Ovary (tissue), 9 donors: ENCODE results near the gene ZCCHC10. TPM values are rescaled to one million over a fixed set of nuclear protein-coding genes. Genes with fewer than 3 reads are reported as not detected.

Experiments
- DNase-seq, 5 donors: peaks; one replicate each; pipeline ENCODE4 v3.0.0-alpha.2; 2019 to 2020
- H3K27ac ChIP-seq, 2 donors: fragments of 200-600 bp; one replicate each; pipeline versions ENCODE4 v1.5.1 to v1.8.0; 2019 to 2022
- H3K27me3 ChIP-seq: fragments of 200-600 bp; one replicate; pipeline ENCODE4 v1.8.0; 2022
- H3K36me3 ChIP-seq: fragments of 200-600 bp; sonication (generic); one replicate; pipeline ENCODE4 v1.5.1; 2019
- H3K4me1 ChIP-seq: one replicate; pipeline ENCODE4 v1.8.1; 2013; ENCODE audit warnings: mild to moderate bottlenecking, moderate library complexity; ENCODE audit not compliant: insufficient read depth
- H3K4me3 ChIP-seq: fragments of 200-600 bp; sonication (generic); one replicate; pipeline ENCODE4 v1.5.1; 2017
- H3K9me3 ChIP-seq, 2 donors: fragments of 200-600 bp in 1 of 2; sonication (generic) in 1 of 2; one replicate each; pipeline versions ENCODE4 v1.5.1 to v1.8.1; 2013 to 2019; ENCODE audit warnings: mild to moderate bottlenecking in 1 of 2, moderate library complexity in 1 of 2
- EP300 ChIP-seq: sonication (generic); formaldehyde crosslinking; IDR thresholded peaks from one replicate; pipeline ENCODE4 v1.6.1; 2017; ENCODE audit warnings: antibody characterized with exemption
- POLR2A ChIP-seq: fragments of 450-650 bp; IDR thresholded peaks from one replicate; pipeline ENCODE4 v1.6.1; 2017; ENCODE audit warnings: antibody characterized with exemption, mild to moderate bottlenecking, moderate library complexity
- WGBS, 3 donors: extraction: QIAGEN DNeasy Blood & Tissue Kit in 1 of 3; methylation state at CpG; one replicate each; pipeline versions ENCODE4 v1.1.5 to v1.1.7; 2013 to 2017; 5-methylcytosine and 5-hydroxymethylcytosine counted together
- intact Hi-C, 4 donors: fragments of 100-400 bp; cut with DNase I; formaldehyde crosslinking; loops; one replicate each; pipeline versions ENCODE4 v1.11.0 to v1.15.1; 2022 to 2023
- polyA plus RNA-seq, 2 donors: library from polyadenylated mRNA; stranded (reverse); fragments of 200-250 nt in 1 of 2; fragments of 350-450 nt in 1 of 2; fragmentation: Illumina TruSeq in 1 of 2; extraction: RNeasy Lipid Tissue Mini Kit (QIAGEN cat#74804) in 1 of 2; gene quantifications; one replicate each; pipeline ENCODE4 v1.2.3, GENCODE V29; 2013 to 2014
- total RNA-seq, 7 donors: library from RNA; depleted of rRNA in 2 of 7; stranded (reverse); fragments of >200 nt in 2 of 7; fragmentation: NEBNext Ultra II Directional in 3 of 7; extraction: Animal tissue kit (Norgen Biotek cat#: 25700) in 3 of 7; gene quantifications; one replicate each; pipeline versions ENCODE4 v1.1.0 to v1.2.4, GENCODE V29; 2016 to 2023
- TF ChIP-seq, protein P1 (sequence below), 3 donors: fragments of 450-650 bp in 2 of 3; fragments of 200-600 bp in 1 of 3; IDR thresholded peaks; one replicate each; pipeline versions ENCODE4 v1.5.1 to v1.8.0; 2016 to 2022; ENCODE audit warnings: antibody characterized with exemption in 3 of 3, mild to moderate bottlenecking in 1 of 3
- donor health status: DM: no; HTN: no; CAD: no; lungs with moderate emphysema.
- donor health status: DM: no; HTN: no; CAD: no.
- donor health status: Bipolar disorder and iron deficiency.
- donor health status: DM: yes; HTN: yes; CAD: no.
- donor health status: DM: no; HTN: no; CAD: no.
- donor health status: DM: yes; HTN: yes; CAD: no.

The ZCCHC10 gene
- total and polyA plus RNA-seq, 9 donors: 13.4 to 19.3 (median 16.2) TPM

DNA sequence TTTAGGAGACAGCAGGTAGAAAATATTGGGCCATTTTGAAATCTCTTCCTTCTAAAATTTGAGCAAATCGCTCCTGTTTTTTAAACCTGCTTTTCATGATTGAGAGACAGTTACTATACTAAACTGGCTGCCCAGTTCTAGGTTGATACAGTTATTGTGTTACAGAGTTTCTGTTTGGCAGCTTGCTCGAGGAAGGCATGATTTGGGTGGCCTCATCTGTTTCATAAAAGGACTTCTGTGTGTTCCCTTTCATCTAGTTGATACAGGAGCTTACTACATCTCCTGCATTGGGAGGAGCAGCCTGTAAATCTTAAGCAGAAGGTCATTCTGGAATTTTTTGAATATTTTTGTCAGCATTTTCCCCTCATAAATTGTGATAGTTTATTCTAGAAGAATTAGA lies 39.7 kb upstream of the ZCCHC10 start:
- DNase-seq: no peak
- no peak overlapping the region for H3K4me3 ChIP-seq
- H3K27ac ChIP-seq: no peak overlapping the region
- H3K36me3 ChIP-seq: no peaks in the 10 kb centered on the region
- intact Hi-C loops: no loop called here
- TF ChIP-seq, protein P1, sequence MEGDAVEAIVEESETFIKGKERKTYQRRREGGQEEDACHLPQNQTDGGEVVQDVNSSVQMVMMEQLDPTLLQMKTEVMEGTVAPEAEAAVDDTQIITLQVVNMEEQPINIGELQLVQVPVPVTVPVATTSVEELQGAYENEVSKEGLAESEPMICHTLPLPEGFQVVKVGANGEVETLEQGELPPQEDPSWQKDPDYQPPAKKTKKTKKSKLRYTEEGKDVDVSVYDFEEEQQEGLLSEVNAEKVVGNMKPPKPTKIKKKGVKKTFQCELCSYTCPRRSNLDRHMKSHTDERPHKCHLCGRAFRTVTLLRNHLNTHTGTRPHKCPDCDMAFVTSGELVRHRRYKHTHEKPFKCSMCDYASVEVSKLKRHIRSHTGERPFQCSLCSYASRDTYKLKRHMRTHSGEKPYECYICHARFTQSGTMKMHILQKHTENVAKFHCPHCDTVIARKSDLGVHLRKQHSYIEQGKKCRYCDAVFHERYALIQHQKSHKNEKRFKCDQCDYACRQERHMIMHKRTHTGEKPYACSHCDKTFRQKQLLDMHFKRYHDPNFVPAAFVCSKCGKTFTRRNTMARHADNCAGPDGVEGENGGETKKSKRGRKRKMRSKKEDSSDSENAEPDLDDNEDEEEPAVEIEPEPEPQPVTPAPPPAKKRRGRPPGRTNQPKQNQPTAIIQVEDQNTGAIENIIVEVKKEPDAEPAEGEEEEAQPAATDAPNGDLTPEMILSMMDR (IDR thresholded peaks at IDR 0.05): no peak
- TF ChIP-seq EP300: no peak
- no peak for TF ChIP-seq POLR2A
- H3K4me1 ChIP-seq: peaks cover 2% of the 10 kb centered on the region
- H3K27me3 ChIP-seq: no peaks in the 10 kb centered on the region
- WGBS, 3 donors: 53 to 60% (median 58%) methylated on average over 2 of the region's 2 CpGs
- H3K9me3 ChIP-seq: no peaks in the 10 kb centered on the region

DNA sequence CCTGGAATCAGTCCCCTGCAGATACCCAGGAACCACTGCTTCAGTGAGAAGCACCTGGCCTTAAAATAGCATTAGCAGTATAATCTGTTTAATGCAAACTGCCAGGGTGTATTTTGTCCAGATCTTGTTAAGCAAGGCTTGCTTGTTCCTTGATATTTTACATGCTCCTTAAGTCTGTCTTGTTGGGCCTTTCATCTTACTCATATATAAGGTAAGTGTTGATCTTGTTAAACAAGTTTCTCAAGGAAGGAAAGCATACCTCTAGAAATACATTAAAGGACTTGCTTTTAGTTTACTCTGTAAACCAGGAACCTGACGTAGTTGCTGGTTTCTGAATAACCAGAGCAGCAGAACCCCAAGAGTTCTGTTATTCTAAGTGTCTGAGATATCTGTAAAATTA lies 39.1 kb upstream of the ZCCHC10 start:
- TF ChIP-seq POLR2A: no peak
- TF ChIP-seq, protein P1 (IDR thresholded peaks at IDR 0.05): no peak
- TF ChIP-seq EP300: no peak
- Histone ChIP-seq H3K4me1 (peaks cover 2% of the 10 kb centered on the region), H3K9me3 (no peaks in the 10 kb centered on the region), H3K27me3 (no peaks in the 10 kb centered on the region), H3K27ac (no peak overlapping the region), H3K4me3 (no peak overlapping the region), H3K36me3 (no peaks in the 10 kb centered on the region)
- WGBS, 3 donors: 63 to 79% (median 78%) methylated on average over 1 of the region's 1 CpG
- DNase-seq: no peak
- intact Hi-C loops: no loop called here

DNA sequence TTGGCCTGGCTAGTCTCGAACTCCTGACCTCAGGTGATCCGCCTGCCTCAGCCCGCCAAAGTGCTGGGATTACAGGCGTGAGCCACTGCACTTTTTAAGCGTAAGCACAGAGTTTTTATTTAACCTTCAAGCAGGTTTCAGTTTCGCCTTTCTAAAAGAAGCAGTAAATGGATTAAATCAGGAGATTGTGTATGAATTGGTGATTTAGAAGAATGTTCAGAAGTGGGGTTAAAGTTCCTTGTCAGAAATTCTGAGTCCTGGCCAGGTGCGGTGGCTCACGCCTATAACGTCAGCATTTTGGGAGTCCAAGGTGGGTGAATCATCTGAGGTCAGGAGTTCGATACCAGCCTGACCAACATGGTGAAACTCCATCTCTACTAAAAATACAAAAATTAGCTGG lies 37.6 kb upstream of the ZCCHC10 start:
- H3K27ac ChIP-seq: no peak overlapping the region
- no peak for DNase-seq
- WGBS, 3 donors: 77 to 85% (median 82%) methylated on average over 10 of the region's 10 CpGs
- peaks cover 2% of the 10 kb centered on the region for H3K4me1 ChIP-seq
- intact Hi-C loops: no loop called here
- TF ChIP-seq POLR2A (no peak), EP300 (no peak)
- TF ChIP-seq, protein P1 (IDR thresholded peaks at IDR 0.05): no peak
- H3K27me3 ChIP-seq: no peaks in the 10 kb centered on the region
- no peaks in the 10 kb centered on the region for H3K36me3 ChIP-seq
- H3K9me3 ChIP-seq: no peaks in the 10 kb centered on the region
- H3K4me3 ChIP-seq: no peak overlapping the region

DNA sequence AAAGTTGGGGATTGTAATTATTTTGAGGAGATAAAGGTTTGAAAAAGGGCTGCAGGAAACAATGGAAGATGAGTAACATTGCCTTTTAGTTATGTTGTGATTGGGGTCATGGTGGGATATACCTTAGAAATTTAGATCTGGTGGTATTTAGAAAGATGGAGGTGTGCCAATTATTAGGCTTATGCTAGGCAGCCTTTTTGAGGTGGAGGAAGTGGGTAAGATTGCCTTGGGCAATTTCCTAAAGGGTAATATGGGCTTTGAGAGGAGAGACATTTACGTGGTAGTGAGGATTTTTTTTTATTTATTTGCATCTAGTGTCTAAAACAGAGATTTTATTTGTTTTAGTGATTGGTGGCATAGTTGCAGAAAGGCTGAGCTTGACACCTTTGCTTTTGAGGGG lies 35.9 kb upstream of the ZCCHC10 start:
- Histone ChIP-seq H3K36me3 (no peaks in the 10 kb centered on the region), H3K27ac (no peak overlapping the region), H3K27me3 (no peaks in the 10 kb centered on the region), H3K4me3 (no peak overlapping the region), H3K4me1 (peaks cover 2% of the 10 kb centered on the region), H3K9me3 (no peaks in the 10 kb centered on the region)
- TF ChIP-seq, protein P1 (IDR thresholded peaks at IDR 0.05): no peak
- TF ChIP-seq EP300: no peak
- no peak for TF ChIP-seq POLR2A
- DNase-seq: no peak
- intact Hi-C loops: no loop called here
- 87 to 94% (median 88%) methylated on average over 1 of the region's 1 CpG for WGBS, 3 donors

DNA sequence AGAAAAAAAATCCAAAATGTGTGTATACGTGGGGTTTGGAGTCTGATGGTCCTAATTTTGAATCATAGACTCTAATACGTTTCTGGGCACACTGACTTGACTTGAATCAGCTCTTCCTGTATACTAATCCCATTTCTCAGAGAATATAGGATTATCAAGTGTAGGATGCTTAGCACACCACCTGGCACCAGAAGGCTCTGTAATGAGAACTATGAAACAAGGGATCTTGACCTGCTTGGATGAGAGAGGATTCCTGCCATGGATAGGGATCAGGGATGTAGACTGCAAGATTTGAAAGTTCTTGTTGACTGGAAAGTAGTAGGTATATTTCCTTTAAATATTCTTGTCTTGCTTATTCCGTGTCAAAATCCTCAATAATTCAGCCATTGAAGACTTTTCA lies 33.3 kb upstream of the ZCCHC10 start:
- Histone ChIP-seq H3K27ac (no peak overlapping the region), H3K27me3 (no peaks in the 10 kb centered on the region), H3K4me3 (no peak overlapping the region), H3K36me3 (no peaks in the 10 kb centered on the region), H3K4me1 (peaks cover 2% of the 10 kb centered on the region), H3K9me3 (no peaks in the 10 kb centered on the region)
- DNase-seq: no peak
- WGBS, 3 donors: 79 to 83% (median 80%) methylated on average over 3 of the region's 3 CpGs
- TF ChIP-seq EP300 (no peak), POLR2A (no peak)
- TF ChIP-seq, protein P1 (IDR thresholded peaks at IDR 0.05): no peak
- intact Hi-C loops: no loop called here
